ENCODE results near the gene MBP.

Gene MBP

DNA sequence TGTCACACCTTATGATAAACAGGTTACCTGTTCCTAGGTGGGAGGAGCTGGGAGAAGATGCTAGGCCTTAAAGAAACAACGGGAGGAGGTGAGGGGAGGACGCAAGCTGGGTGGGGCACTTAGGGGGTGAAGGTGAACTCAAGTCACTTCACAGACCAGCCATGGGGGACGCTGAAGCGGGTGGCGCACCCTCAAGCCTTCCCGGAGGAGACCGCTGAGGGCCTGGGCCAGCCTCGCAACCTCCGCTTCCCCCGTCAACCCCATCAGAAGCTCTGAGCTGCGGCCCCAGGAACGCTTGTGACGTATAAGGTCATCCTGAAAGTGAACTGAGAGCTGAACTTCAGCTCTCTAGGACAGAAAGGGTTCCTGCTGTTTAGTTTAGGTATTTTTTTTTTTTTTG lies 133.5 kb downstream of the MBP start:
- H3K36me3 ChIP-seq (ENCODE audit: control insufficient read depth, insufficient read depth, low read length), result no peaks in the 10 kb centered on the region
- 88% methylated on average over 13 of the region's 13 CpGs for WGBS, 2 experiments

GRCh38 chr18:76997951-76998808 lies 134.4 kb downstream of the MBP start:
- Histone ChIP-seq H3K36me3 (ENCODE audit: control insufficient read depth, insufficient read depth, low read length) (no peaks in the 10 kb centered on the region), H3K27me3 (ENCODE audit: control insufficient read depth, insufficient read depth, low read length, poor library complexity, severe bottlenecking) (no peaks in the 10 kb centered on the region), H3K9me3 (ENCODE audit: control insufficient read depth, low read length) (no peaks in the 10 kb centered on the region), H3K4me1 (ENCODE audit: control insufficient read depth, insufficient read depth, low read length) (peaks cover 12% of the 10 kb centered on the region), H3K4me3 (ENCODE audit: insufficient read depth, low read depth, low read length) (no peak overlapping the region), H3K27ac (ENCODE audit: insufficient read depth, low read depth, low read length, poor library complexity, severe bottlenecking) (no peak overlapping the region)
- 91% methylated on average over 35 to 38 of the region's 38 CpGs for WGBS, 2 experiments

More for the DNA sequence above, 133.5 kb downstream of the MBP start:
- H3K9me3 ChIP-seq (ENCODE audit: control insufficient read depth, low read length), result no peaks in the 10 kb centered on the region
- peaks cover 12% of the 10 kb centered on the region for H3K4me1 ChIP-seq (ENCODE audit: control insufficient read depth, insufficient read depth, low read length)
- no peak overlapping the region for H3K27ac ChIP-seq (ENCODE audit: insufficient read depth, low read depth, low read length, poor library complexity, severe bottlenecking)
- no peaks in the 10 kb centered on the region for H3K27me3 ChIP-seq (ENCODE audit: control insufficient read depth, insufficient read depth, low read length, poor library complexity, severe bottlenecking)
- no peak overlapping the region for H3K4me3 ChIP-seq (ENCODE audit: insufficient read depth, low read depth, low read length)

GRCh38 chr18:76996429-76996828 lies 136.2 kb downstream of the MBP start:
- Histone ChIP-seq H3K27ac (ENCODE audit: insufficient read depth, low read depth, low read length, poor library complexity, severe bottlenecking) (no peak overlapping the region), H3K4me3 (ENCODE audit: insufficient read depth, low read depth, low read length) (no peak overlapping the region), H3K36me3 (ENCODE audit: control insufficient read depth, insufficient read depth, low read length) (no peaks in the 10 kb centered on the region), H3K4me1 (ENCODE audit: control insufficient read depth, insufficient read depth, low read length) (peaks cover 18% of the 10 kb centered on the region), H3K27me3 (ENCODE audit: control insufficient read depth, insufficient read depth, low read length, poor library complexity, severe bottlenecking) (no peaks in the 10 kb centered on the region), H3K9me3 (ENCODE audit: control insufficient read depth, low read length) (no peaks in the 10 kb centered on the region)
- 71 to 81% methylated on average over 4 to 6 of the region's 7 CpGs for WGBS, 2 experiments

- Histone ChIP-seq H3K4me1 (ENCODE audit: control insufficient read depth, insufficient read depth, low read length) (peaks cover 18% of the 10 kb centered on the region), H3K9me3 (ENCODE audit: control insufficient read depth, low read length) (no peaks in the 10 kb centered on the region), H3K27ac (ENCODE audit: insufficient read depth, low read depth, low read length, poor library complexity, severe bottlenecking) (no peak overlapping the region), H3K27me3 (ENCODE audit: control insufficient read depth, insufficient read depth, low read length, poor library complexity, severe bottlenecking) (no peaks in the 10 kb centered on the region), H3K36me3 (ENCODE audit: control insufficient read depth, insufficient read depth, low read length) (no peaks in the 10 kb centered on the region), H3K4me3 (ENCODE audit: insufficient read depth, low read depth, low read length) (no peak overlapping the region)
- 56 to 59% methylated on average over 7 of the region's 7 CpGs for WGBS, 2 experiments
Measured at GRCh38 chr18:76995896-76996295, 136.7 kb downstream of the MBP start.

GRCh38 chr18:76994086-76994654 lies 138.4 kb downstream of the MBP start:
- H3K27me3 ChIP-seq (ENCODE audit: control insufficient read depth, insufficient read depth, low read length, poor library complexity, severe bottlenecking), result no peaks in the 10 kb centered on the region
- H3K9me3 ChIP-seq (ENCODE audit: control insufficient read depth, low read length), result no peaks in the 10 kb centered on the region
- no peaks in the 10 kb centered on the region for H3K36me3 ChIP-seq (ENCODE audit: control insufficient read depth, insufficient read depth, low read length)
- peaks cover 18% of the 10 kb centered on the region for H3K4me1 ChIP-seq (ENCODE audit: control insufficient read depth, insufficient read depth, low read length)
- no peak overlapping the region for H3K4me3 ChIP-seq (ENCODE audit: insufficient read depth, low read depth, low read length)
- no peak overlapping the region for H3K27ac ChIP-seq (ENCODE audit: insufficient read depth, low read depth, low read length, poor library complexity, severe bottlenecking)
- WGBS, 2 experiments, result 89 to 94% methylated on average over 7 to 8 of the region's 8 CpGs

- 96 to 97% methylated on average over 11 of the region's 11 CpGs for WGBS, 2 experiments
- Histone ChIP-seq H3K27me3 (ENCODE audit: control insufficient read depth, insufficient read depth, low read length, poor library complexity, severe bottlenecking) (no peaks in the 10 kb centered on the region), H3K4me1 (ENCODE audit: control insufficient read depth, insufficient read depth, low read length) (peaks cover 18% of the 10 kb centered on the region), H3K36me3 (ENCODE audit: control insufficient read depth, insufficient read depth, low read length) (no peaks in the 10 kb centered on the region), H3K4me3 (ENCODE audit: insufficient read depth, low read depth, low read length) (no peak overlapping the region), H3K27ac (ENCODE audit: insufficient read depth, low read depth, low read length, poor library complexity, severe bottlenecking) (no peak overlapping the region), H3K9me3 (ENCODE audit: control insufficient read depth, low read length) (no peaks in the 10 kb centered on the region)
Measured at GRCh38 chr18:76993573-76993972, 139.0 kb downstream of the MBP start.

GRCh38 chr18:76993085-76993382 lies 139.5 kb downstream of the MBP start:
- no peaks in the 10 kb centered on the region for H3K27me3 ChIP-seq (ENCODE audit: control insufficient read depth, insufficient read depth, low read length, poor library complexity, severe bottlenecking)
- H3K27ac ChIP-seq (ENCODE audit: insufficient read depth, low read depth, low read length, poor library complexity, severe bottlenecking), result no peak overlapping the region
- no peaks in the 10 kb centered on the region for H3K36me3 ChIP-seq (ENCODE audit: control insufficient read depth, insufficient read depth, low read length)
- no peak overlapping the region for H3K4me3 ChIP-seq (ENCODE audit: insufficient read depth, low read depth, low read length)
- H3K4me1 ChIP-seq (ENCODE audit: control insufficient read depth, insufficient read depth, low read length), result peaks cover 18% of the 10 kb centered on the region
- 90 to 94% methylated on average over 6 of the region's 6 CpGs for whole genome bisulfite sequencing, 2 experiments
- no peaks in the 10 kb centered on the region for H3K9me3 ChIP-seq (ENCODE audit: control insufficient read depth, low read length)

GRCh38 chr18:76992226-76993084 lies 140.1 kb downstream of the MBP start:
- Histone ChIP-seq H3K36me3 (ENCODE audit: control insufficient read depth, insufficient read depth, low read length) (no peaks in the 10 kb centered on the region), H3K9me3 (ENCODE audit: control insufficient read depth, low read length) (no peaks in the 10 kb centered on the region), H3K4me1 (ENCODE audit: control insufficient read depth, insufficient read depth, low read length) (peaks cover 18% of the 10 kb centered on the region), H3K4me3 (ENCODE audit: insufficient read depth, low read depth, low read length) (no peak overlapping the region), H3K27me3 (ENCODE audit: control insufficient read depth, insufficient read depth, low read length, poor library complexity, severe bottlenecking) (no peaks in the 10 kb centered on the region), H3K27ac (ENCODE audit: insufficient read depth, low read depth, low read length, poor library complexity, severe bottlenecking) (no peak overlapping the region)
- 62 to 67% methylated on average over 17 of the region's 17 CpGs for WGBS, 2 experiments

DNA sequence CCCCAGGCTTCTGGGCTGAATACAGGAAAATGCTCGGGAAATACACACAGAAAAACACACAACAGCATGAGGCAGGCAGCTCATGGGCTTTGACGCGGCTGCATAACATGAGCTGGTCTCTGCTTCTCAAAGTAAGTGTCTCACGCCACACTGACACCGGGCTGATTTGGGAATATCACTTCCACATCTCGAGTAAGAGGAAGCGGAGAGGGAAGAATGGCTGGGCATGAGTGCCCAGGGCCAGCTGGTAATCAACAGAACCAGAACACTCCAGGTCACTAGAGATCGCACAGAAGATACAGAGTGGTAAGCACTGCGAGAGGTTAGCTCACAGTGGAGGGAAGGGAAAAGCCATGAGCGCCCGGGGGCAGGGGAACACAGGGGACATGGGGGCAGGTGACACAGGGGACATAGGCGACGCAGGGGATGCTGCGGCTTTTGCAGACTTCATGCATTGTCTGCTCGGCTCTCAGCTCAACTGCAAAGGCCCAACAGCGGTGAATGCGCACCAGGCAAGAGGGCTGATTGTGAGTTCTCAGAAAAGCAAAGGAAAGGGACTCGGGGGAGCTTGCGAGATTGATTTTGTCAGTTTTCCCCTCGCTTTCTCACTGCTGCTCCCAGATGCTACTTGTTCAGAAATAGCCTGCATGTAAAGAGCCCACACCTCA lies 141.4 kb downstream of the MBP start:
- Histone ChIP-seq H3K4me3 (ENCODE audit: insufficient read depth, low read depth, low read length) (no peak overlapping the region), H3K27me3 (ENCODE audit: control insufficient read depth, insufficient read depth, low read length, poor library complexity, severe bottlenecking) (no peaks in the 10 kb centered on the region), H3K27ac (ENCODE audit: insufficient read depth, low read depth, low read length, poor library complexity, severe bottlenecking) (no peak overlapping the region), H3K9me3 (ENCODE audit: control insufficient read depth, low read length) (no peaks in the 10 kb centered on the region), H3K36me3 (ENCODE audit: control insufficient read depth, insufficient read depth, low read length) (no peaks in the 10 kb centered on the region), H3K4me1 (ENCODE audit: control insufficient read depth, insufficient read depth, low read length) (peaks cover 5% of the 10 kb centered on the region)
- 87 to 88% methylated on average over 20 of the region's 20 CpGs for WGBS, 2 experiments
